ENCODE results near the gene SCTR.

The SCTR gene

DNA sequence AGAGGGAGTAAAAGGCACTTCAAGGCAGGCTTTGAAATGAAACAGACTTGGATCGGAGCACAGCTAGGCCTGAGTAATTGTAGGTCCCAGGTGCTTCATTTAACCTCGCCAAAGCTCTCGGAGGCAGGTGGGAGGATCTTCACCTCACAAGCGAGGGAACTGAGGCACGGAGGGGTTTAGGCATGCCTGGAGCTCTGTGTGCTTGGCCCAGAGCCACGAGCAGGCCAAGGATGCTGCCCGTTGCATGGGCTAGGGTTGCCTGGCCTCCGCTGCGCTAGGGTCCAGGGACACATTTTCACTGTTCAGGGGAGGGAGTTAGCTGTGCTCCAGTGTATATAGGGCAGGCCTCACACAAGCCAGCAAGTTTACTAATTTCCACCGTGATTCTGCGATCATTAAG, 81.4 kb downstream of the SCTR start:
- Histone ChIP-seq H3K27me3 (replicated peaks; ENCODE audit: control insufficient read depth, insufficient read depth, low read length) (no peaks in the 10 kb centered on the region), H3K4me3 (replicated peaks; ENCODE audit: low read depth, low read length) (no peak overlapping the region), H3K36me3 (ENCODE audit: control insufficient read depth, insufficient read depth, low read length) (no peaks in the 10 kb centered on the region)
- DNase-seq (ENCODE audit: extremely low read depth, insufficient read length), result no peak
- TF ChIP-seq, protein P1, sequence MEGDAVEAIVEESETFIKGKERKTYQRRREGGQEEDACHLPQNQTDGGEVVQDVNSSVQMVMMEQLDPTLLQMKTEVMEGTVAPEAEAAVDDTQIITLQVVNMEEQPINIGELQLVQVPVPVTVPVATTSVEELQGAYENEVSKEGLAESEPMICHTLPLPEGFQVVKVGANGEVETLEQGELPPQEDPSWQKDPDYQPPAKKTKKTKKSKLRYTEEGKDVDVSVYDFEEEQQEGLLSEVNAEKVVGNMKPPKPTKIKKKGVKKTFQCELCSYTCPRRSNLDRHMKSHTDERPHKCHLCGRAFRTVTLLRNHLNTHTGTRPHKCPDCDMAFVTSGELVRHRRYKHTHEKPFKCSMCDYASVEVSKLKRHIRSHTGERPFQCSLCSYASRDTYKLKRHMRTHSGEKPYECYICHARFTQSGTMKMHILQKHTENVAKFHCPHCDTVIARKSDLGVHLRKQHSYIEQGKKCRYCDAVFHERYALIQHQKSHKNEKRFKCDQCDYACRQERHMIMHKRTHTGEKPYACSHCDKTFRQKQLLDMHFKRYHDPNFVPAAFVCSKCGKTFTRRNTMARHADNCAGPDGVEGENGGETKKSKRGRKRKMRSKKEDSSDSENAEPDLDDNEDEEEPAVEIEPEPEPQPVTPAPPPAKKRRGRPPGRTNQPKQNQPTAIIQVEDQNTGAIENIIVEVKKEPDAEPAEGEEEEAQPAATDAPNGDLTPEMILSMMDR (IDR thresholded peaks at IDR 0.05; ENCODE audit: insufficient read depth, low read length, poor library complexity, severe bottlenecking), result no peak

DNA sequence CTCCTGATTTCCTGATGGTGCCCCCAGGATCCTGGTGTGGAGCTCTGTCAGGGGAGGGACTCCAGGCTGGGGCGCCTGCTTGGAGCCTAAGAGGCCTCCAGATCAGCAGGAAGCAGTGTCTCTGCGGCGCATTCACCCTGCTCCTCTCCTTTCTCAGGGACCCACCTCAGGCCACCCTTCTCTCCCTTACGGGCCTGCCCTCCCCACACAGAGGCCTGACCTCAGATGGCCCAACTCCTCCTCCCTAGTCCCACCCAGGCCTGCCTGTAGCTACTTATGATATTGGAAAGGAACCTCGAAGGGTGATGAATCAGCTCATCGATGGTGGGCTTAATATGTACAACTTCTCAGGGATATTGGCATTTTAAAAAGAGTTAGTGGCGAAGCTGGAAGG, 82.1 kb downstream of the SCTR start:
- TF ChIP-seq, protein P1 (IDR thresholded peaks at IDR 0.05; ENCODE audit: insufficient read depth, low read length, poor library complexity, severe bottlenecking), result no peak
- Histone ChIP-seq H3K4me3 (replicated peaks; ENCODE audit: low read depth, low read length) (no peak overlapping the region), H3K27me3 (replicated peaks; ENCODE audit: control insufficient read depth, insufficient read depth, low read length) (no peaks in the 10 kb centered on the region), H3K36me3 (ENCODE audit: control insufficient read depth, insufficient read depth, low read length) (no peaks in the 10 kb centered on the region)
- DNase-seq (ENCODE audit: extremely low read depth, insufficient read length), result no peak

DNA sequence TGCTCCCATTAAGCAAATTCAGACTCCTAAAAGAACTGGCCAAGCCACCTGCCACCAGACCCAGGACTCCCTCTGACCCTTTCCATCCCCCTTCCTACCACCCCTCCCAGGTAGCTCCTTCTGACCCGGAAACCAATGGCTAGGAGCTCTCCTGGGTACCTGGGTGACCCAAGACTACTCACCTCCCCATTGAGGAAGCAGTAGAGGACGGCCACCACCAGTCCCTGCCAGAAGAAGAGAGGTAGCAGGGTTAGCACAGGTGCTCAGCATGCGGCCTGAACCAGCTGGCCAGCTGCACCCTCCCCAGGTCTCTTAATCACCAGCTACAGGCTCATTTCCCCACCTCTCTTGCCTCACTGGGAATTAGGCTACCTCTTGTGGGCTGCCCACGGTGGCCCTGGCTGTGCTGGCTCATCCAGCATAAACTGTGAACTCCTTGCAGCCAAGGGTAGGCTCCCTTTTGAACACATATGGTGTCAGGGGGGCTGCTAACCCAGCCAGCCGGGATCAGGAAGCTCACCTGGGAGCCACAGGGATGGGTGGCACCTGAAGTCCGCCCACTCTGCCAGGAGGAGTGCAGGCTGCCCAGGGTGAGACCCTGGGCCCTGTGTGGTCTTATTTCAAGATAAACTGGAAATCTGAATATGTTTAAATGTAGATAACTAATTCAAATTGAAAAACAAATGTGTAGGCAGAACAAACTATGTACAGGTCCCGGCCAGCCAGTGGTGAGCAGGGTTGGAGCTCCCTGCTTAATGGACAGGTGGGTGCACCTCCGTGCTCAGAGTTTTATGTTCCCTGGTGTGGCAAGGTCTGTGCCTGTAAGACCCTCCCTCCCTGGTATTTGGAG, 82.7 kb downstream of the SCTR start:
- DNase-seq (ENCODE audit: extremely low read depth, insufficient read length), result no peak
- TF ChIP-seq, protein P1 (IDR thresholded peaks at IDR 0.05; ENCODE audit: insufficient read depth, low read length, poor library complexity, severe bottlenecking), result no peak
- Histone ChIP-seq H3K27me3 (replicated peaks; ENCODE audit: control insufficient read depth, insufficient read depth, low read length) (no peaks in the 10 kb centered on the region), H3K36me3 (ENCODE audit: control insufficient read depth, insufficient read depth, low read length) (no peaks in the 10 kb centered on the region), H3K4me3 (replicated peaks; ENCODE audit: low read depth, low read length) (no peak overlapping the region)

DNA sequence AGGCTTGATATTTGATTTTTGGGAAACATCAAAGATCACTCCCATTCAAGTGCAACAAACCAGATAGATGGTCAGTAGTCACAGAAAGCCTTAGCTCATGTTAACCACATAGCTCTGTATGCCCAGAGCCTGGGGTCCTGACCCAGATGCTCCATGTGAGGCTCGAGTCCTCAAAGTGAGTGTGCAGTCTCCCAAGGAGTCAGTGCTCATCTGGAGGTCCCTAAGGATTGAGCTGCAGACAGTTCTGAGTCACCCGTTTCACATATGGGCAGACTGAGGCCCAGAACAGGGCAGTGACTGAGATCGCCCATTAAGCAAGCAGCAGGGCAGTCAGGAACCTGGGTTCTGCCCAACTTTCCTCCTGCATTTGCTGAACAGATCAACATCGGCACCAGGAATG, 83.4 kb downstream of the SCTR start:
- Histone ChIP-seq H3K4me3 (replicated peaks; ENCODE audit: low read depth, low read length) (no peak overlapping the region), H3K36me3 (ENCODE audit: control insufficient read depth, insufficient read depth, low read length) (no peaks in the 10 kb centered on the region), H3K27me3 (replicated peaks; ENCODE audit: control insufficient read depth, insufficient read depth, low read length) (no peaks in the 10 kb centered on the region)
- TF ChIP-seq, protein P1 (IDR thresholded peaks at IDR 0.05; ENCODE audit: insufficient read depth, low read length, poor library complexity, severe bottlenecking), result no peak
- no peak for DNase-seq (ENCODE audit: extremely low read depth, insufficient read length)

DNA sequence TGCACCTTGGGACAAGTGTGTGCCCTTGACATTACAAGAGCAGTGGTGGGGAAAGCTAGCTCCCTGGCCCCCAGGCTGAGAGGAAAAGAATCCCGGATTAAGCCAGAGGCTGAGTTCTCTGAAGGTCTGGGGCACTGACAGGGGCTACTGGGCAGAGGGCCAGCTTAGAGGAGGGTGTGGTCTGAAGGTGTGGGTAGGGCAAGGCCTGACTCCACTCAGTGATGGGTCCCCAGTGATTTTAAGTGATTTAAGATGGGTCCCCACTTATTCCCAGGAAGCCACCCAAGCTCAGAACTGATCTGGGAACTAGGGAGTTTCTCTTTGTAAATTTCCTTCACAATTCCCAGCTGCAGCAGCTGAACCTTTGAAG, 83.8 kb downstream of the SCTR start:
- Histone ChIP-seq H3K27me3 (replicated peaks; ENCODE audit: control insufficient read depth, insufficient read depth, low read length) (no peaks in the 10 kb centered on the region), H3K4me3 (replicated peaks; ENCODE audit: low read depth, low read length) (no peak overlapping the region), H3K36me3 (ENCODE audit: control insufficient read depth, insufficient read depth, low read length) (no peaks in the 10 kb centered on the region)
- TF ChIP-seq, protein P1 (IDR thresholded peaks at IDR 0.05; ENCODE audit: insufficient read depth, low read length, poor library complexity, severe bottlenecking), result no peak
- DNase-seq (ENCODE audit: extremely low read depth, insufficient read length), result no peak
